IPS-15b (cell line): ENCODE measurements around the gene CHAD.

Source experiments
- H3K27me3 ChIP-seq: one replicate; pipeline ENCODE4 v1.6.1; 2013; ENCODE audit warnings: low read length; ENCODE audit not compliant: control insufficient read depth, insufficient read depth
- H3K36me3 ChIP-seq: one replicate; pipeline ENCODE4 v1.6.1; 2013; ENCODE audit warnings: low read length; ENCODE audit not compliant: control insufficient read depth, insufficient read depth
- H3K4me1 ChIP-seq: one replicate; pipeline ENCODE4 v1.6.1; 2013; ENCODE audit warnings: mild to moderate bottlenecking, low read length; ENCODE audit not compliant: control insufficient read depth, insufficient read depth
- H3K4me3 ChIP-seq: one replicate; pipeline ENCODE4 v1.5.1; 2013; ENCODE audit warnings: low read depth, low read length
- H3K9ac ChIP-seq: one replicate; pipeline ENCODE4 v1.6.1; 2013; ENCODE audit warnings: low read depth, mild to moderate bottlenecking, low read length
- H3K9me3 ChIP-seq: one replicate; pipeline ENCODE4 v1.6.1; 2013; ENCODE audit warnings: mild to moderate bottlenecking, low read length; ENCODE audit not compliant: control insufficient read depth, insufficient read depth

The CHAD gene

GRCh38 chr17:50461550-50462132, 7.0 kb downstream of the CHAD start:
- Histone ChIP-seq H3K4me3 (no peak overlapping the region), H3K4me1 (no peaks in the 10 kb centered on the region), H3K9me3 (no peaks in the 10 kb centered on the region), H3K27me3 (no peaks in the 10 kb centered on the region), H3K9ac (no peak overlapping the region), H3K36me3 (peaks cover 3% of the 10 kb centered on the region)

GRCh38 chr17:50460831-50461526, 7.7 kb downstream of the CHAD start:
- Histone ChIP-seq H3K9ac (no peak overlapping the region), H3K4me1 (no peaks in the 10 kb centered on the region), H3K4me3 (no peak overlapping the region), H3K36me3 (peaks cover 3% of the 10 kb centered on the region), H3K27me3 (no peaks in the 10 kb centered on the region), H3K9me3 (no peaks in the 10 kb centered on the region)

GRCh38 chr17:50459756-50460155, 8.9 kb downstream of the CHAD start:
- Histone ChIP-seq H3K27me3 (no peaks in the 10 kb centered on the region), H3K4me1 (no peaks in the 10 kb centered on the region), H3K36me3 (peaks cover 3% of the 10 kb centered on the region), H3K9ac (no peak overlapping the region), H3K4me3 (no peak overlapping the region), H3K9me3 (no peaks in the 10 kb centered on the region)

GRCh38 chr17:50458701-50459676, 9.7 kb downstream of the CHAD start:
- Histone ChIP-seq H3K4me3 (no peak overlapping the region), H3K4me1 (no peaks in the 10 kb centered on the region), H3K9ac (no peak overlapping the region), H3K36me3 (peaks cover 3% of the 10 kb centered on the region), H3K9me3 (no peaks in the 10 kb centered on the region), H3K27me3 (no peaks in the 10 kb centered on the region)

- Histone ChIP-seq H3K36me3 (peaks cover 3% of the 10 kb centered on the region), H3K9me3 (no peaks in the 10 kb centered on the region), H3K4me3 (no peak overlapping the region), H3K9ac (no peak overlapping the region), H3K4me1 (no peaks in the 10 kb centered on the region), H3K27me3 (no peaks in the 10 kb centered on the region)
These were observed 10.4 kb downstream of the CHAD start for GRCh38 chr17:50458270-50458669.

GRCh38 chr17:50457621-50458020, 11.1 kb downstream of the CHAD start:
- Histone ChIP-seq H3K36me3 (peaks cover 2% of the 10 kb centered on the region), H3K9ac (no peak overlapping the region), H3K27me3 (no peaks in the 10 kb centered on the region), H3K9me3 (no peaks in the 10 kb centered on the region), H3K4me3 (no peak overlapping the region), H3K4me1 (no peaks in the 10 kb centered on the region)

- H3K27me3 ChIP-seq, result no peaks in the 10 kb centered on the region
- no peaks in the 10 kb centered on the region for H3K36me3 ChIP-seq
- H3K9ac ChIP-seq, result no peak overlapping the region
- no peaks in the 10 kb centered on the region for H3K9me3 ChIP-seq
- H3K4me1 ChIP-seq, result no peaks in the 10 kb centered on the region
- H3K4me3 ChIP-seq, result no peak overlapping the region
These were observed 14.8 kb downstream of the CHAD start for GRCh38 chr17:50453901-50454300.

- H3K27me3 ChIP-seq, result no peaks in the 10 kb centered on the region
- H3K36me3 ChIP-seq, result no peaks in the 10 kb centered on the region
- H3K4me1 ChIP-seq, result no peaks in the 10 kb centered on the region
- no peak overlapping the region for H3K9ac ChIP-seq
- H3K4me3 ChIP-seq, result no peak overlapping the region
- H3K9me3 ChIP-seq, result no peaks in the 10 kb centered on the region
These were observed 15.9 kb downstream of the CHAD start for GRCh38 chr17:50452630-50453300.

- Histone ChIP-seq H3K4me1 (no peaks in the 10 kb centered on the region), H3K4me3 (no peak overlapping the region), H3K9ac (no peak overlapping the region), H3K27me3 (no peaks in the 10 kb centered on the region), H3K9me3 (no peaks in the 10 kb centered on the region), H3K36me3 (no peaks in the 10 kb centered on the region)
These were observed 16.6 kb downstream of the CHAD start for GRCh38 chr17:50451943-50452629.

- no peaks in the 10 kb centered on the region for H3K27me3 ChIP-seq
- H3K4me1 ChIP-seq, result no peaks in the 10 kb centered on the region
These were observed 20.0 kb downstream of the CHAD start for GRCh38 chr17:50448643-50449042.

More at GRCh38 chr17:50448643-50449042, 20.0 kb downstream of the CHAD start:
- Histone ChIP-seq H3K9ac (no peak overlapping the region), H3K9me3 (no peaks in the 10 kb centered on the region), H3K4me3 (no peak overlapping the region), H3K36me3 (no peaks in the 10 kb centered on the region)
